Lower leg skin (tissue), 3 donors: ENCODE results near the gene CAMK2N2.

Source experiments
- CTCF ChIP-seq, 3 donors: fragments of 450-650 bp; IDR thresholded peaks; one replicate each; pipeline ENCODE4 v1.5.1; 2016; ENCODE audit warnings: antibody characterized with exemption in 3 of 3, mild to moderate bottlenecking in 3 of 3, moderate library complexity in 2 of 3
- POLR2A ChIP-seq, 2 donors: fragments of 450-650 bp; IDR thresholded peaks; one replicate each; pipeline ENCODE4 v1.6.1; 2016 to 2017; ENCODE audit warnings: antibody characterized with exemption in 2 of 2, mild to moderate bottlenecking in 1 of 2, moderate library complexity in 1 of 2

GRCh38 chr3:184248454-184249411 lies 12.6 kb downstream of the CAMK2N2 start, which contains the start of gene ALG3:
- TF ChIP-seq CTCF (IDR thresholded peaks at IDR 0.05) (no peak), POLR2A (IDR thresholded peaks at IDR 0.05) (no peak)
